ENCODE results near the gene AMER2.

AMER2 gene

DNA sequence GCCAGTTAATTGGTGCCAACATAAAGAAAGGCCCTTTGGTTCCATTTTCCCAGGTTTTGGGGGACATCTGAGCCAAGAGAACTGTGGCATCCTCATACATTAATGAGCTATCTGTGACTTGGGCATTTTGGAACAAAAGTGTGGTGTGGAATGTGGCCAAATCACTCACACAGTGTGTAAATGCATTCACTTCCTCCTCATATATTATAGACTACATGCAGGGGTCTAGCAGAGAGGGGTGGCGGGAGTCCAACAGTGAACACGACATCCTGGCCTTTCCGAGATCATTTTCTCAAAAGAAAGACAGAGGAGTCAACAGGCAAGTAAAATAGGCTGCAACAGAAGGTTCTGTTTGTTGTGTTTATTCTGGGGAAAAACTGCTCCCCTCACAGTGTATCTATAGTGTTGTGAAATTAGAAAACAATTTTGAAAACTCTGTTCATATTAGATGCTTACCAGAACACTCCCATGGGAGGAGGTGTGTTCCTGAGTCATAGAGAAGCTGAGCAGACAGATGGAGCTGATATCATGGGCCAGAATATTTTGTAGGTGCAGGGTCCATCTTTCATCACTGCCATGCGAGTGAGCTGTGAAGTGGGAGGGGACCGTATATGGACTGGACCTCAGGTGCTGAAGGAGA lies 39.2 kb downstream of the AMER2 start:
- TF ChIP-seq, protein P1, sequence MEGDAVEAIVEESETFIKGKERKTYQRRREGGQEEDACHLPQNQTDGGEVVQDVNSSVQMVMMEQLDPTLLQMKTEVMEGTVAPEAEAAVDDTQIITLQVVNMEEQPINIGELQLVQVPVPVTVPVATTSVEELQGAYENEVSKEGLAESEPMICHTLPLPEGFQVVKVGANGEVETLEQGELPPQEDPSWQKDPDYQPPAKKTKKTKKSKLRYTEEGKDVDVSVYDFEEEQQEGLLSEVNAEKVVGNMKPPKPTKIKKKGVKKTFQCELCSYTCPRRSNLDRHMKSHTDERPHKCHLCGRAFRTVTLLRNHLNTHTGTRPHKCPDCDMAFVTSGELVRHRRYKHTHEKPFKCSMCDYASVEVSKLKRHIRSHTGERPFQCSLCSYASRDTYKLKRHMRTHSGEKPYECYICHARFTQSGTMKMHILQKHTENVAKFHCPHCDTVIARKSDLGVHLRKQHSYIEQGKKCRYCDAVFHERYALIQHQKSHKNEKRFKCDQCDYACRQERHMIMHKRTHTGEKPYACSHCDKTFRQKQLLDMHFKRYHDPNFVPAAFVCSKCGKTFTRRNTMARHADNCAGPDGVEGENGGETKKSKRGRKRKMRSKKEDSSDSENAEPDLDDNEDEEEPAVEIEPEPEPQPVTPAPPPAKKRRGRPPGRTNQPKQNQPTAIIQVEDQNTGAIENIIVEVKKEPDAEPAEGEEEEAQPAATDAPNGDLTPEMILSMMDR (IDR thresholded peaks at IDR 0.05; ENCODE audit: low read depth, low read length) = no peak
- in situ Hi-C loops (cut with HindIII; ENCODE audit: low sequenced_read_pairs) = no loop called here
- DNase-seq (ENCODE audit: low read depth, low spot score) = no peak
- no peak overlapping the region for H3K4me3 ChIP-seq (ENCODE audit: low read depth, low read length)

DNA sequence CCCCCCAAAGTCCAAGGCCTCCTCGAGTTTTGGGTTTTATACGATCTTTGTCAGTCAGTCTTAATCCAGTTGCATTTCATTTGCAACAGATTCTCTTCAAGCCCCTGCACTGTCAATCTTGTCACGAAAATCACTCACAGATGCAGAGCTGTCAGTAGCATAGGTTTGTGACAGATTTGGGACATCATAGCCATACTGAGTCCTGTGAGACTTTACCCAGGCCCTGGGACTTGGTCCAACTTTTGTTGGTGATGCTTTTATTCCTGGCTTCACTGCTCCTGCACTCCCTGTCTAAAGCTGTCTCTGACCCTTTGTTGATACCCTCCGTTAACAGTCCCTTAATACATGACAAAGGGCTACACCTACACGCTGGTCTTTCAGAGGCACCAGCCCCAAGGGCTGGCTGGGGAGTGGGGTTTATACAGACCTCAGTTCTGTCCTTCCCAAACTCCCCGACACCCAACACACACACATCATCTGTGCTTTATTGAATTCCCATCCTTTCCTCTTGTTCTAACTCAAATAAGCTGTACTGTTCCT lies 40.1 kb downstream of the AMER2 start:
- in situ Hi-C loops (cut with HindIII; ENCODE audit: low sequenced_read_pairs) = no loop called here
- DNase-seq (ENCODE audit: low read depth, low spot score) = no peak
- TF ChIP-seq, protein P1 (IDR thresholded peaks at IDR 0.05; ENCODE audit: low read depth, low read length) = no peak
- H3K4me3 ChIP-seq (ENCODE audit: low read depth, low read length) = no peak overlapping the region

DNA sequence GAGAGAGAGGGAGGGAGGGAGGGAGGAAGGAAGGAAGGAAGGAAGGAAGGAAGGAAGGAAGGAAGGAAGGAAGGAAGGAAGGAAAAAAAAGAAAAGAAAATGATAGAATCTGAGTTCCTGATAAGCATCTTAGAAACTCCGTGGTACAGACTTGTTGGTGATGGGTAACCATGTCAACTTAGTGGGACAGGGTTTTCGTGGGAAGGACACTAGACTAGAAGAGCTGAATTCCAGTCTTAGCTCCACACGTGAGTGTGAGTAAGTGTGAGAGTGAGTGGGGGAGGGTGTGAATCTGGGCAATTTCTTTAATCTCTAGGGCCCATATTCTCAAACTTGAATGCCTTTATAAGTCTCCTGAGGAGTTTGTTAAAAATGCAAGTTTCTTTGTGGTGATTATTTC lies 41.1 kb downstream of the AMER2 start:
- DNase-seq (ENCODE audit: low read depth, low spot score) = no peak
- in situ Hi-C loops (cut with HindIII; ENCODE audit: low sequenced_read_pairs) = no loop called here
- TF ChIP-seq, protein P1 (IDR thresholded peaks at IDR 0.05; ENCODE audit: low read depth, low read length) = no peak
- no peak overlapping the region for H3K4me3 ChIP-seq (ENCODE audit: low read depth, low read length)

DNA sequence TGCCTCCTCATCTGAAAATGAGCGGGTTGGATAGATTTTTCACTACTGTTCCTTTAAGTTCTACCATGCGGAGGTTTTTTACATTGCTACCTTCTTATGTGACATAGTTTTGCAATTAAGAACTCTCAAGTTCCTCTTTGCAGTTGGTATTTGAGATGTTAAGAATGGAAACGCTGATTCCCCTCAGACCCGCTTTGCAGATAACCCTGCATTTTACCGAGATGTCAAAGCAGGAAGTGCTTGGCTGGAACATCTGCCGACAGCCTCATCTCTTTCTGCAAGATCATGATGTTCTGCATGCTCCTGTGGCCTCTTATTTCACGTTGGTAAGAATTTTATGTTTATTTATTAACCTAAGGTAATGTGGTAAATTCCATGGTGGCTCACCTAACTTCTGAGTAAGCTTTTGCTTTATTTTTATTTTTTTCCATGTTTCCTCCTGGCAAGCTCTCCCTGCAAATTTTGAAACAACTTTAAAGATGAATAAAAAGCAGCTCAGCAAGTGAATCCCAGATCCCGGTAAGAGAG lies 53.6 kb downstream of the AMER2 start:
- TF ChIP-seq, protein P1 (IDR thresholded peaks at IDR 0.05; ENCODE audit: low read depth, low read length) = no peak
- DNase-seq (ENCODE audit: low read depth, low spot score) = no peak
- in situ Hi-C loops (cut with HindIII; ENCODE audit: low sequenced_read_pairs) = no loop called here
- no peak overlapping the region for H3K4me3 ChIP-seq (ENCODE audit: low read depth, low read length)

DNA sequence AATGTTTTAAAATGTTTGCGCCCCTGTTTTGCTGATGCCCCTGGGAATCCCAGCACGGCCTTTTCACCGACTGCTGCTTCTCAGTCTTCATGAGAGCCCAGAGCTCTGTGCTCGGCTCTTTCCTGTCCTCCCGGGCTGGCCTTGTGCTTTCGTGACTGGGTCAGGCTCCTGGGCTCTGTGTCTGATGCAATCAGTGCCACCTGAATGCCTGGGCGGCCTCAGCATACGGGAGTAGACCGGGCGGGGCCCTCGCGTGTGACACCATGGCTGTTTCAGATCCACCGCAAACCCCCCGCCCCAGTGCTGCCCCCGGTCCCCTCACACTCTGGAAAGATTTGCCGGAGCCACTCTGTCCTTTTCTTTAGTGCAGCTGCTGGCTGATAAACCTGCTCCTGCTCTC lies 54.8 kb downstream of the AMER2 start:
- TF ChIP-seq, protein P1 (IDR thresholded peaks at IDR 0.05; ENCODE audit: low read depth, low read length) = no peak
- DNase-seq (ENCODE audit: low read depth, low spot score) = no peak
- in situ Hi-C loops (cut with HindIII; ENCODE audit: low sequenced_read_pairs) = no loop called here
- H3K4me3 ChIP-seq (ENCODE audit: low read depth, low read length) = no peak overlapping the region

DNA sequence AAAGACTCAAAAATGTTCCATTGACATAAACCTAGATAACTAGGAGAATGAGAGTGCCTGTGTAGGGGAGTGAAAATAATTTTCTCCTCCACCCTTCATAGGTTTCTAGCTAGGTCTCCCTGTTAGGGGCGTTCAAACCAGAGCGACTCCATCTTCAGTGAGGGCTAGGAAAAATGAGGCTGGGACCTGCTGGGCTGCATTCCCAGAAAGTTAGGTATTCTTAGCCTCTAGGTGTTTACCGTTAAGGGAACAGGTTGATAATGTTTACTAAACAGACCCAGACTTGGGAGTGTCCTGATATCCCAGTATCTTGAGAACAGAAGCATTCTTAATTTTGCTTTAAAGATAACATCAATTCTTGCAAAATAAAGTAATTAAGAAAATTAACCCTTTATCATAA lies 56.0 kb downstream of the AMER2 start:
- TF ChIP-seq, protein P1 (IDR thresholded peaks at IDR 0.05; ENCODE audit: low read depth, low read length) = no peak
- in situ Hi-C loops (cut with HindIII; ENCODE audit: low sequenced_read_pairs) = no loop called here
- H3K4me3 ChIP-seq (ENCODE audit: low read depth, low read length) = no peak overlapping the region
- no peak for DNase-seq (ENCODE audit: low read depth, low spot score)
